GM23338 (cell line): ENCODE data around the gene SAMD4A.

Experiments
- ETS1 ChIP-seq: IDR thresholded peaks from 2 replicates; pipeline ENCODE4 v1.6.1; 2016; ENCODE audit warnings: antibody characterized with exemption
- EZH2 ChIP-seq: fragments of 200-600 bp; sonication (generic); IDR thresholded peaks from one replicate; pipeline ENCODE4 v1.8.0; 2017; ENCODE audit warnings: antibody characterized with exemption, mild to moderate bottlenecking, low read depth; ENCODE audit not compliant: unreplicated experiment
- EZH2phosphoT487 ChIP-seq: fragments of 200-600 bp; sonication (generic); IDR thresholded peaks from one replicate; pipeline ENCODE4 v1.8.1; 2018; ENCODE audit warnings: antibody characterized with exemption; ENCODE audit not compliant: unreplicated experiment
- JUNB ChIP-seq: IDR thresholded peaks from one replicate; pipeline ENCODE4 v1.6.1; 2016; ENCODE audit warnings: antibody characterized with exemption; ENCODE audit not compliant: unreplicated experiment
- NANOG ChIP-seq: IDR thresholded peaks from 2 replicates; pipeline ENCODE4 v1.6.1; 2016; ENCODE audit warnings: antibody characterized with exemption, borderline replicate concordance
- POLR2AphosphoS5 ChIP-seq: IDR thresholded peaks from 2 replicates; pipeline ENCODE4 v1.6.1; 2016; ENCODE audit warnings: antibody characterized with exemption, low read depth
- REST ChIP-seq: IDR thresholded peaks from one replicate; pipeline ENCODE4 v1.6.1; 2018; ENCODE audit warnings: antibody characterized with exemption; ENCODE audit not compliant: unreplicated experiment
- ZNF331 ChIP-seq: fragments of 250-450 bp; sonication (Bioruptor Pico); IDR thresholded peaks from 2 replicates; pipeline ENCODE4 v1.5.0; 2020; ENCODE audit warnings: low read depth, mild to moderate bottlenecking, moderate library complexity
- TF ChIP-seq, protein P1 (sequence below), 2 experiments: fragments of 200-600 bp in 1 of 2; sonication (generic) in 1 of 2; conservative IDR thresholded peaks; 2 replicates each; pipeline versions ENCODE4 v1.5.1 to v1.6.1; 2016 to 2017; ENCODE audit warnings: antibody characterized with exemption in 2 of 2, low read depth in 2 of 2, mild to moderate bottlenecking in 2 of 2, moderate library complexity in 1 of 2

- TF ChIP-seq, protein P1, sequence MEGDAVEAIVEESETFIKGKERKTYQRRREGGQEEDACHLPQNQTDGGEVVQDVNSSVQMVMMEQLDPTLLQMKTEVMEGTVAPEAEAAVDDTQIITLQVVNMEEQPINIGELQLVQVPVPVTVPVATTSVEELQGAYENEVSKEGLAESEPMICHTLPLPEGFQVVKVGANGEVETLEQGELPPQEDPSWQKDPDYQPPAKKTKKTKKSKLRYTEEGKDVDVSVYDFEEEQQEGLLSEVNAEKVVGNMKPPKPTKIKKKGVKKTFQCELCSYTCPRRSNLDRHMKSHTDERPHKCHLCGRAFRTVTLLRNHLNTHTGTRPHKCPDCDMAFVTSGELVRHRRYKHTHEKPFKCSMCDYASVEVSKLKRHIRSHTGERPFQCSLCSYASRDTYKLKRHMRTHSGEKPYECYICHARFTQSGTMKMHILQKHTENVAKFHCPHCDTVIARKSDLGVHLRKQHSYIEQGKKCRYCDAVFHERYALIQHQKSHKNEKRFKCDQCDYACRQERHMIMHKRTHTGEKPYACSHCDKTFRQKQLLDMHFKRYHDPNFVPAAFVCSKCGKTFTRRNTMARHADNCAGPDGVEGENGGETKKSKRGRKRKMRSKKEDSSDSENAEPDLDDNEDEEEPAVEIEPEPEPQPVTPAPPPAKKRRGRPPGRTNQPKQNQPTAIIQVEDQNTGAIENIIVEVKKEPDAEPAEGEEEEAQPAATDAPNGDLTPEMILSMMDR (conservative IDR thresholded peaks at IDR 0.05; ENCODE audit: low read depth in 2 of 2), result no peak
- TF ChIP-seq POLR2AphosphoS5 (no peak), EZH2 (no peak), JUNB (no peak), ZNF331 (CRISPR knock-in tag) (no peak), REST (no peak), EZH2phosphoT487 (no peak), ETS1 (no peak), NANOG (no peak)
Observed at GRCh38 chr14:54784657-54785056, 217.7 kb downstream of the SAMD4A start.
